ENCODE measurements around the gene NBL1. TPM values are rescaled to one million over a fixed set of nuclear protein-coding genes. Genes with fewer than 3 reads are reported as not detected.

Gene NBL1
- total and polyA plus RNA-seq, 9 of the 15 experiments (the other 6 are each of a cell fraction or from before 2014, with no cell fraction given), result 0.10 to 3.7 (median 1.8) TPM; not detected in 1

DNA sequence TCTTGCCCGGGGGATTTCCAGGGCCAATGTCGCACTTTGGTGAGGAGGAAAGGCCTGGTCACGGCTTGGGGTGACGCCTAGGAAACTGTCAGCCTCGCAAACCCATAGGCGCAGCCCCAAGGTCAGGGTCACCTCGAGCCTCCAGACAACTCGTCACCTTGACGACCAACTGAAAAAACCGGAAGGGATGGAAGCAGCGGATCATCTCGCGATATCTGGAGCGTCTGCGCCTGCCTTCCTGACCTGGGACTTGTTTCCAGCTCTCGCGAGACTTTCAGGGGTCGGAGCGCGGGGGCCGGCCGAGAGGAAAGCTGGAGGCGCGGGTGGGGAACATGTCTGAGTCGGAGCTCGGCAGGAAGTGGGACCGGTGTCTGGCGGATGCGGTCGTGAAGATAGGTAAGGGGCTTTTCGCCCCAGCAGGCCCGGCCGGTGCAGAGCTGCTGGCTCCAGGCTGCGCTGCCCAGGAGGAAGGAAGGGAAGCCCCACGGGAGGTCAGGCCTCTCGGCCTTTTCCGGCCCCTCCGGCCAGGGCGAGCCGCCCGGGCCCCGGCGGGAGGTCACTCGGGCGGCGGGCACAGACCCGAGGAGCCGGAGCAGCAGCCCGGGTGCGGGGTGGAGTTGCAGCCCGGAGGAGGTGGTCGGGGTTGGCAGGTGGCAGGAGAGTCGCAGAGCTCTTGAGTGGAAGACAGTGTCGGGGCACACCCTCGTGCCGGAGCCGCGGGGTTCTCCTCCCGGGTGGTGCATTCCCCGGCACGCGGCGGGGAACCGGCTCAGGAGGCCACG, 47.2 kb upstream of the NBL1 start (continued):
- TF ChIP-seq TGIF2 (CRISPR knock-in tag; IDR thresholded peaks at IDR 0.05) (no peak), NCOA1 (IDR thresholded peaks at IDR 0.05; ENCODE audit: low read depth) (no peak), CAMTA2 (CRISPR knock-in tag; conservative IDR thresholded peaks at IDR 0.05) (no peak), CCNT2 (IDR thresholded peaks at IDR 0.05; ENCODE audit: borderline replicate concordance, extremely low read depth, insufficient read length, low read depth, low read length) (peak; percentile 32), RNF219 (CRISPR knock-in tag; IDR thresholded peaks at IDR 0.05) (no peak), EGR1 (conservative IDR thresholded peaks at IDR 0.05) (peak; percentile 88), TEAD2 (tag; IDR thresholded peaks at IDR 0.05) (no peak), NCOA2 (IDR thresholded peaks at IDR 0.05; ENCODE audit: partially characterized antibody in 2 of 2) (no peak), ZNF3 (CRISPR knock-in tag; IDR thresholded peaks at IDR 0.05) (no peak), TEAD4 (IDR thresholded peaks at IDR 0.05; ENCODE audit: low read length) (peak; percentile 5; the same call in 1 of the 2 replicates), TEAD4 (CRISPR knock-in tag; IDR thresholded peaks at IDR 0.05; ENCODE audit: borderline replicate concordance) (peak; percentile 86; the same call in 1 of the 2 replicates), CHD2 (IDR thresholded peaks at IDR 0.05; ENCODE audit: low read depth, low read length) (peak; percentile 100), PHB (CRISPR knock-in tag; IDR thresholded peaks at IDR 0.05) (0 out of 2 replicates have a peak, but pooled peaks have one; percentile 55), ZFP1 (CRISPR knock-in tag; IDR thresholded peaks at IDR 0.05) (no peak), MBD1 (CRISPR knock-in tag; IDR thresholded peaks at IDR 0.05) (no peak), NUFIP1 (IDR thresholded peaks at IDR 0.05; ENCODE audit: partially characterized antibody) (no peak), POLR2H (tag; IDR thresholded peaks at IDR 0.05; ENCODE audit: low read depth) (peak; percentile 82), IFI16 (CRISPR knock-in tag; IDR thresholded peaks at IDR 0.05) (no peak), CHCHD3 (CRISPR knock-in tag; IDR thresholded peaks at IDR 0.05) (no peak)
- TF ChIP-seq, protein P1, sequence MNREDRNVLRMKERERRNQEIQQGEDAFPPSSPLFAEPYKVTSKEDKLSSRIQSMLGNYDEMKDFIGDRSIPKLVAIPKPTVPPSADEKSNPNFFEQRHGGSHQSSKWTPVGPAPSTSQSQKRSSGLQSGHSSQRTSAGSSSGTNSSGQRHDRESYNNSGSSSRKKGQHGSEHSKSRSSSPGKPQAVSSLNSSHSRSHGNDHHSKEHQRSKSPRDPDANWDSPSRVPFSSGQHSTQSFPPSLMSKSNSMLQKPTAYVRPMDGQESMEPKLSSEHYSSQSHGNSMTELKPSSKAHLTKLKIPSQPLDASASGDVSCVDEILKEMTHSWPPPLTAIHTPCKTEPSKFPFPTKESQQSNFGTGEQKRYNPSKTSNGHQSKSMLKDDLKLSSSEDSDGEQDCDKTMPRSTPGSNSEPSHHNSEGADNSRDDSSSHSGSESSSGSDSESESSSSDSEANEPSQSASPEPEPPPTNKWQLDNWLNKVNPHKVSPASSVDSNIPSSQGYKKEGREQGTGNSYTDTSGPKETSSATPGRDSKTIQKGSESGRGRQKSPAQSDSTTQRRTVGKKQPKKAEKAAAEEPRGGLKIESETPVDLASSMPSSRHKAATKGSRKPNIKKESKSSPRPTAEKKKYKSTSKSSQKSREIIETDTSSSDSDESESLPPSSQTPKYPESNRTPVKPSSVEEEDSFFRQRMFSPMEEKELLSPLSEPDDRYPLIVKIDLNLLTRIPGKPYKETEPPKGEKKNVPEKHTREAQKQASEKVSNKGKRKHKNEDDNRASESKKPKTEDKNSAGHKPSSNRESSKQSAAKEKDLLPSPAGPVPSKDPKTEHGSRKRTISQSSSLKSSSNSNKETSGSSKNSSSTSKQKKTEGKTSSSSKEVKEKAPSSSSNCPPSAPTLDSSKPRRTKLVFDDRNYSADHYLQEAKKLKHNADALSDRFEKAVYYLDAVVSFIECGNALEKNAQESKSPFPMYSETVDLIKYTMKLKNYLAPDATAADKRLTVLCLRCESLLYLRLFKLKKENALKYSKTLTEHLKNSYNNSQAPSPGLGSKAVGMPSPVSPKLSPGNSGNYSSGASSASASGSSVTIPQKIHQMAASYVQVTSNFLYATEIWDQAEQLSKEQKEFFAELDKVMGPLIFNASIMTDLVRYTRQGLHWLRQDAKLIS (CRISPR knock-in tag; IDR thresholded peaks at IDR 0.05), result 0 out of 2 replicates have a peak, but pooled peaks have one; percentile 15
- TF ChIP-seq, protein P2, sequence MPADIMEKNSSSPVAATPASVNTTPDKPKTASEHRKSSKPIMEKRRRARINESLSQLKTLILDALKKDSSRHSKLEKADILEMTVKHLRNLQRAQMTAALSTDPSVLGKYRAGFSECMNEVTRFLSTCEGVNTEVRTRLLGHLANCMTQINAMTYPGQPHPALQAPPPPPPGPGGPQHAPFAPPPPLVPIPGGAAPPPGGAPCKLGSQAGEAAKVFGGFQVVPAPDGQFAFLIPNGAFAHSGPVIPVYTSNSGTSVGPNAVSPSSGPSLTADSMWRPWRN (IDR thresholded peaks at IDR 0.05; ENCODE audit: low read depth), result no peak
